CD4-positive, alpha-beta T cell treated with Interleukin-1 beta for 1 hour (primary cell): ENCODE measurements around the gene PTPN4.

ENCODE experiments used
- DNase-seq, 2 donors: peaks; one replicate each; pipeline ENCODE4 v3.0.0-alpha.2; 2020 to 2022

PTPN4 gene

DNA sequence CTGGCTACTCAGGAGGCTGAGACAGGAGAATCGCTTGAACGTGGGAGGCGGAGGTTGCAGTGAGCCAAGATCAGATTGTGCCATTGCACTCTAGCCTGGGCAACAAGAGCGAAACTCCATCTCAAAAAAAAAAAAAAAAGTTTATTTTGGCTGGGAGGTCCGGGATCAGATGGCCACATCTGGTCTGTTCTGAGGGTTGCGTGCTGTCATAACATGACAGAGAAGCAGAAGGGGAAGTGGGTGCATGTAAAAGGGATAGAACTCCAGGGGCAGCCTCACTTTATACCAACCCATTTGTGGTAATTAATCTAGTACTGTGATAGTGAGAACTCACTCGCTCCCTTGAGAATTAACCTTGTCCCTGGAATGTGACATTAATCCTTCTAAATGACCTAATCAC is 101.2 kb downstream of the PTPN4 start:
- no peak for DNase-seq

DNA sequence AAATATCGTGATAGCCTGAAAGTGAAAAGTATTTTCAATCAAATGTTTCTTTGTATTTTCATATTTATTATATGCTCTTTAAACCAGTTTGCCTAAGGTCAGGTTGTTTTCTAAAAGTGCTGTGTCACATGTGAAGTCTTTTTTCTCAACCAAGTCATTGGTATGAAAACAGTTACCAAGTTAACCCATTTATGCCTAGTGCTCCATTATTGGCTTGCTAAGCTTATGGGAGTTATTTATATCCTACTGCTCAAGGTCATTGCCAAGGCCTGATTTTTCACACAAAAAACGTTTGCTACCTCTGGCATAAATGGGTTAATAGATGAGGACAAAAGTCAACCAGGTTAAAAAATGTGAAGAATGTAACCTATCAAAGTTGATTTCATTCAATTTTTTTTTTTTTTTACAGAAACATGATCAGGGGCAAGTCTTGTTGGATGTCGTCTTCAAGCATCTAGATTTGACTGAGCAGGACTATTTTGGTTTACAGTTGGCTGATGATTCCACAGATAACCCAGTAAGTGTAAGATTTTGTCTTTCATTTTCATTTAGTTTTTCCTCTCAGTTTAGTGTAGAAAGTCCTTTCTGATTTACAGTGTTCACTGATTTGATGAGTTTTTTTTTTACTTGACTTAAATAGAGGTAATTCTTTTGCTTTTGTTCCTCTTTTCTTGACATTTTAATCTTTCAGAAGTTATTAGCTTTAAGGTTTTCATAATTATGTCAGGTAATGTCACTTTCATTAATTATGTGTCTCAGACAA is 102.6 kb downstream of the PTPN4 start:
- peak in 1 of 2 donors; percentile 24 for DNase-seq

- peak in 1 of 2 donors; percentile 6 for DNase-seq
Observed at GRCh38 chr2:119864318-119864717, 104.6 kb downstream of the PTPN4 start.

GRCh38 chr2:119871725-119872124 is 112.0 kb downstream of the PTPN4 start:
- no peak for DNase-seq

- no peak for DNase-seq
Observed at GRCh38 chr2:119873350-119874315, 113.9 kb downstream of the PTPN4 start.

- DNase-seq = no peak
Observed at GRCh38 chr2:119879502-119879901, 119.8 kb downstream of the PTPN4 start.

- no peak for DNase-seq
Observed at GRCh38 chr2:119888680-119889079, 129.0 kb downstream of the PTPN4 start.

GRCh38 chr2:119897736-119898395 is 138.1 kb downstream of the PTPN4 start:
- no peak for DNase-seq

GRCh38 chr2:119901013-119901412 is 141.3 kb downstream of the PTPN4 start:
- DNase-seq = no peak

DNA sequence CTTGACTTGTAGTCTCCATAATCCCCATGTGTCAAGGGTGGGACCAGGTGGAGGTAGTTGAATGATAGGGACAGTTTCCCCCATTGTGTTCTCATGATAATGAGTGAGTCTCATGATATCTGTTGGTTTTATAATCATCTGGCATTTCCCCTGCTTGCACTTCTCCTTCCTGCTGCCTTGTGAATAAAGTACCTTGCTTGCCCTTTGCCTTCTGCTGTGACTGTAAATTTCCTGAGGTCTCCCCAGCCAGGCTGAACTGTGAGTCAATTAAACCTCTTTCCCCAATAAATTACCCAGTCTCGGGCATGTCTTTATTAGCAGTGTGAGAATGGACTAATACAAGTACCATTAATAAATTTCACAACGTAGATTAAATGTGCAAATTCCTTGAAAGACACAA is 150.8 kb downstream of the PTPN4 start:
- no peak for DNase-seq

DNA sequence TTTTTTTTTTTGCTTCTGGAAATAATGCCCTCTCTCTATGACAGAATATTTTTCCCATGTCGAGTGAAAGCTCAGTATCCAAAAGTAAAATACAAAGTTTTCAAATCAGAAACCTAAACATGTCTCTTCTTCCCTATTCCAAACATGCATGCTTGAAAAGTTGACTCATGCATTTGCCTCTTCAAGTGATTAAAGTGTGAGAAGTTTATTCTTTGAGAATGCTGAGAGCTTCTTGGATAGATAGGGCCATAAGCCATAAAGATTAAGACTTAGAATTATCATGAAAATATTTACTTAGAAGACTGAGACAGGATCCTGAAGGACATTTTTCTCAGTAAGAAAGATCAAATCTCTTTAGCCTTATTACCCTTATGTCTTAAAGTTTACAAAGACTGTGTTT is 154.5 kb downstream of the PTPN4 start:
- no peak for DNase-seq

DNA sequence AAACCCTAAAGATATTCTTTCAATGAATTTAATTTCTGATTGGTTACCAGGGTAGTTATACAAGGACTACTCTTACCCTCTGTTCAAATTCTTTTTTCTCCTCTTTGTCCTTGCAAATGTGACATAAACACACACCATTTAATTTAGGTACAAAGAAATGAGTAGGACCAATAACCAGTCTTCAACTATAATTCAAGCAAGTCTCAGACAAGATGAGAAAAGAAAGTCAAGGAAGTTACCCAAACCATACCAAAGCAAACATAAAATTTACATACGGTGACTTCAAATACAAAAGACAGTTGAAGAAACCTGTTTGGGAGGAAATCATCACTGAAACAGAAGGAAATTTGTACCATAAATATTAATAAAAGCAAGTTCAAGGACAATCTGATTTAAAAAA is 162.1 kb downstream of the PTPN4 start:
- no peak for DNase-seq

DNA sequence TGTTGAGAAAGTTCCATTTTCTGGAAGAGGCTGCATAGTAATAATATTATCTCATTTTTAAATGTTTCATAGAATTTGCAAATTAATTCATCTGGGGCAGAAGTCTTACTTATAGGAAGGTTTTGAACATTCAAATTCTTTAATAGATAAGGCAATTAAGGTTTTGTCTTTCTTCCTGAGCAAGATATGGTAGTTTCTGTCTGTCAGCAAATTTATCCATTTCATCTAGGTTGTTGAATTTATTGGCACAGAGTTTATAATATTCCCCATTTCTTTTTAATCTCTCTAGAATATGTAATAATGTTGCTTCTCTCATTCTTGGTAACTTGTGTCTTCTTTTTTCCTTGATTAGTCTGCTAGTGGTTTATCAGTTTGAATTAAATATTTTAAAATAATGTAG is 163.0 kb downstream of the PTPN4 start:
- no peak for DNase-seq

- peak; percentile 23 to 68 for DNase-seq
Observed at GRCh38 chr2:119929537-119929936, 169.8 kb downstream of the PTPN4 start.

GRCh38 chr2:119932809-119933208 is 173.1 kb downstream of the PTPN4 start:
- no peak for DNase-seq

DNA sequence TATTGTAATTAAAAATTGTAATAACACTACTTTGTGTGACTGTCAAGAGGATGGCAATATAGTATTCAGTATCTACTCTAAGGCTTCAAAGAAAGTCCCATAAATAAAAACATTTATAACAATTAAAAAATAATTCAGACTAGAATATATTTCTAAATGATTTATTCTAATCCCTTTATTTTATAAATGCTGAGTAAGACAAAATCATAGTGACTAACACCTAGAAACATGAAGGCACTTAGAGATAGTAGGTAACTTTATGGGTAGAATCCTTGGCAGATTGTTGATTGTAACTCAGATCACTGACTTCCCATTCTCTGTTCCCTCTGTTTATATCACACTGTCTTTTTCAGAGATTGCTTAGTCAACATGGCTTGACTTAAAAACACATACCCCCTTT is 174.6 kb downstream of the PTPN4 start:
- no peak for DNase-seq

DNA sequence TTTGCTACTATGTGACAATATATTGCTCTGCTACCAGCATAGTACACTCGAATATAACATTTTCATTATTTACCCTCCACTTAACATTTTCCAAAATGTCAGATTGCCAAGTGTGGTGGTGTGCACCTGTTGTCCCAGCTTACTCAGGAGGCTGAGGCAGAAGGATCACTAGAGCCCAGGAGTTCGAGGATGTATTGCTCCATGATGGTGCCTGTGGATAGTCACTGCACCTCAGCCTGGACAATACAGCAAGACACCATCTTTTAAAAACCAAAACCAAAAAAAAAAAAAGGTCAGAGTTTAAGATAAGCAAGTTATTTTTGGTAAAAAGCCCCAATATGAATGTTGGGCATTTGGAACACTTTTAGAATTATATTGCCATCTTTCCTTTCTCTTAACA is 178.0 kb downstream of the PTPN4 start:
- no peak for DNase-seq

- no peak for DNase-seq
Observed at GRCh38 chr2:119939915-119940314, 180.2 kb downstream of the PTPN4 start.

- no peak for DNase-seq
Observed at GRCh38 chr2:119940856-119941255, 181.1 kb downstream of the PTPN4 start.

DNA sequence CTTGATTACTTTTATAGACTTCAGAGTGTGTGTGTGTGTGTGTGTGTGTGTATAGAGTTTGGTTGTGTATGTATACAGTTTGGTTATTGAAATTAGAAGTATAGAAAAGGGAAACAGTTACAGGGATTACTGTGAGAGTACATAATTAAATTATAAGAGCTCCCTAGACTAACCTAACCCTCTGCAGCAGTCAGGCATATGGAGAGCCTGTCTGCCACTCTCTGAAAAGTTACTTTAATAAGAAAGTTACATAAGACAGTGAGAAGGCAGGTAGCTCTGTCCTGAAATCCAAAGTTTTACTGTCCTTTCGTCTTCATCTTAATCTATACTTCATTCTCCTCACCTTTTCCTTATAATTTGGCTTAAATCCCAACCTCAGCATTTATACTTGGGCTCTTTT is 181.7 kb downstream of the PTPN4 start:
- DNase-seq = no peak

DNA sequence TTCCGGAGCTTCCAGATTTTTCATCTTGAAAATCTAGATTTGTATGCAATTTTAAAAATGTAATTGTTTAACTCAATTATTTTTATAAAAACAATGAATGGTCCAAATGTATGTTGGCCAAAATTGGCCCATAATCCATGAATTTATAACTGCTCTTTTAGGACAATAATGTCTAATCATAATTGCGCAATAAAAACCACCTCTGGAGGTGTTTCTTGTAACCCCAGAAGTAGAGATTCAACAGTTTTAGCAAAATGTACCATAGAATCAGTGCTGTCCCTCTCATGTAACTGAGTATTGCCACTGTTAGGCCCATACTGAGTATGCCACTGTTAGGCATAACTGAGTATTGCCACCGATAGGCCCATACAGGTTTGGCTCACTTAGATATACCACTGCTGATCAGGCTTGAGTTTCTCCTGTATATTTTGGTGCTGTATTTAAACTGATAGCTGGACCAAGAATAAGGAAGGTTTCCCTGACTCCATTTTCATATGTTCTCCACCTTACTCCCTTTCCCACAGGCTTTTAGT is 182.3 kb downstream of the PTPN4 start:
- DNase-seq = no peak

- no peak for DNase-seq
Observed at GRCh38 chr2:119943058-119943457, 183.3 kb downstream of the PTPN4 start.

DNA sequence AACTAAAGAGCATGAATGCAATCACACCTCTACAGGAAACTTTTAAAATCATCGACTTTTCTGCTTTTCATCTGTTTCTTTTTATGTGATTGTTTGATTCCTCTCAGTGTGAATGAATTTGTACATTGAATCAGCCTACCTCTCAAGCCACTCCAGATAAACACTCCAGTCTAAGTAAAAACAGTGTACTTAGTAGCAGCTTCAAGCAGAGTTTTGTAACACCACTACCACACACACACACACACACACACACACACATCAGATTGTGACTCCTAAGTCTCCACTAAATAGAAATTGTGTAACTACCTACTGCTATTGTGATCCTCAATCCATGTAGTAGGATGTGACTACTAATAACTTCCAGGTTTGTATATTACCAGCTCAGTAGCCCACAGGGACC is 187.8 kb downstream of the PTPN4 start:
- no peak for DNase-seq
